ENCODE results near the gene CNN2. TPM values are rescaled to one million over a fixed set of nuclear protein-coding genes. Genes with fewer than 3 reads are reported as not detected.

CNN2 gene
- total and polyA plus RNA-seq, 9 of the 15 experiments (the other 6 are each of a cell fraction or from before 2014, with no cell fraction given): 12.1 to 174 (median 52.7) TPM

- TF ChIP-seq ZBTB40 (IDR thresholded peaks at IDR 0.05) (no peak), ZBTB40 (CRISPR knock-in tag; IDR thresholded peaks at IDR 0.05) (no peak), NCOA1 (IDR thresholded peaks at IDR 0.05; ENCODE audit: low read depth) (no peak), SOX6 (IDR thresholded peaks at IDR 0.05) (0 out of 2 replicates have a peak, but pooled peaks have one; percentile 22), ETS1 (conservative IDR thresholded peaks at IDR 0.05; ENCODE audit: control insufficient read depth, low read depth, low read length) (no peak; the same call in 1 of the 2 replicates), MAFF (IDR thresholded peaks at IDR 0.05; ENCODE audit: low read length) (no peak), NFE2 (IDR thresholded peaks at IDR 0.05; ENCODE audit: low read depth) (no peak), ZNF253 (CRISPR knock-in tag; conservative IDR thresholded peaks at IDR 0.05) (no peak), RBM25 (IDR thresholded peaks at IDR 0.05; ENCODE audit: low read depth, low read length, severe bottlenecking) (peak; percentile 73), ZNF134 (CRISPR knock-in tag; conservative IDR thresholded peaks at IDR 0.05) (no peak), GTF2F1 (IDR thresholded peaks at IDR 0.05; ENCODE audit: low read depth, low read length) (no peak), ZC3H4 (CRISPR knock-in tag; IDR thresholded peaks at IDR 0.05; ENCODE audit: borderline replicate concordance) (peak; percentile 78; the same call in 1 of the 2 replicates)
- TF ChIP-seq, protein P1, sequence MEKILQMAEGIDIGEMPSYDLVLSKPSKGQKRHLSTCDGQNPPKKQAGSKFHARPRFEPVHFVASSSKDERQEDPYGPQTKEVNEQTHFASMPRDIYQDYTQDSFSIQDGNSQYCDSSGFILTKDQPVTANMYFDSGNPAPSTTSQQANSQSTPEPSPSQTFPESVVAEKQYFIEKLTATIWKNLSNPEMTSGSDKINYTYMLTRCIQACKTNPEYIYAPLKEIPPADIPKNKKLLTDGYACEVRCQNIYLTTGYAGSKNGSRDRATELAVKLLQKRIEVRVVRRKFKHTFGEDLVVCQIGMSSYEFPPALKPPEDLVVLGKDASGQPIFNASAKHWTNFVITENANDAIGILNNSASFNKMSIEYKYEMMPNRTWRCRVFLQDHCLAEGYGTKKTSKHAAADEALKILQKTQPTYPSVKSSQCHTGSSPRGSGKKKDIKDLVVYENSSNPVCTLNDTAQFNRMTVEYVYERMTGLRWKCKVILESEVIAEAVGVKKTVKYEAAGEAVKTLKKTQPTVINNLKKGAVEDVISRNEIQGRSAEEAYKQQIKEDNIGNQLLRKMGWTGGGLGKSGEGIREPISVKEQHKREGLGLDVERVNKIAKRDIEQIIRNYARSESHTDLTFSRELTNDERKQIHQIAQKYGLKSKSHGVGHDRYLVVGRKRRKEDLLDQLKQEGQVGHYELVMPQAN (IDR thresholded peaks at IDR 0.05; ENCODE audit: borderline replicate concordance): peak; percentile 30; the same call in 1 of the 2 replicates
- TF ChIP-seq, protein P2, sequence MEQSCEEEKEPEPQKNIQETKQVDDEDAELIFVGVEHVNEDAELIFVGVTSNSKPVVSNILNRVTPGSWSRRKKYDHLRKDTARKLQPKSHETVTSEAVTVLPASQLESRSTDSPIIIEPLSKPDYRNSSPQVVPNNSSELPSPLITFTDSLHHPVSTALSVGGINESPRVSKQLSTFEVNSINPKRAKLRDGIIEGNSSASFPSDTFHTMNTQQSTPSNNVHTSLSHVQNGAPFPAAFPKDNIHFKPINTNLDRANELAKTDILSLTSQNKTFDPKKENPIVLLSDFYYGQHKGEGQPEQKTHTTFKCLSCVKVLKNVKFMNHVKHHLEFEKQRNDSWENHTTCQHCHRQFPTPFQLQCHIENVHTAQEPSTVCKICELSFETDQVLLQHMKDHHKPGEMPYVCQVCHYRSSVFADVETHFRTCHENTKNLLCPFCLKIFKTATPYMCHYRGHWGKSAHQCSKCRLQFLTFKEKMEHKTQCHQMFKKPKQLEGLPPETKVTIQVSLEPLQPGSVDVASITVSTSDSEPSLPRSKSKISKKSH (CRISPR knock-in tag; IDR thresholded peaks at IDR 0.05): no peak
These were observed 608 bp downstream of the CNN2 start (continued) for GRCh38 chr19:1026783-1027649.
